ENCODE measurements around the gene TESK1. TPM values are rescaled to one million over a fixed set of nuclear protein-coding genes. Genes with fewer than 3 reads are reported as not detected.

Gene TESK1
- total RNA-seq, 1 donor from 2014 or later, result 47.6 TPM

DNA sequence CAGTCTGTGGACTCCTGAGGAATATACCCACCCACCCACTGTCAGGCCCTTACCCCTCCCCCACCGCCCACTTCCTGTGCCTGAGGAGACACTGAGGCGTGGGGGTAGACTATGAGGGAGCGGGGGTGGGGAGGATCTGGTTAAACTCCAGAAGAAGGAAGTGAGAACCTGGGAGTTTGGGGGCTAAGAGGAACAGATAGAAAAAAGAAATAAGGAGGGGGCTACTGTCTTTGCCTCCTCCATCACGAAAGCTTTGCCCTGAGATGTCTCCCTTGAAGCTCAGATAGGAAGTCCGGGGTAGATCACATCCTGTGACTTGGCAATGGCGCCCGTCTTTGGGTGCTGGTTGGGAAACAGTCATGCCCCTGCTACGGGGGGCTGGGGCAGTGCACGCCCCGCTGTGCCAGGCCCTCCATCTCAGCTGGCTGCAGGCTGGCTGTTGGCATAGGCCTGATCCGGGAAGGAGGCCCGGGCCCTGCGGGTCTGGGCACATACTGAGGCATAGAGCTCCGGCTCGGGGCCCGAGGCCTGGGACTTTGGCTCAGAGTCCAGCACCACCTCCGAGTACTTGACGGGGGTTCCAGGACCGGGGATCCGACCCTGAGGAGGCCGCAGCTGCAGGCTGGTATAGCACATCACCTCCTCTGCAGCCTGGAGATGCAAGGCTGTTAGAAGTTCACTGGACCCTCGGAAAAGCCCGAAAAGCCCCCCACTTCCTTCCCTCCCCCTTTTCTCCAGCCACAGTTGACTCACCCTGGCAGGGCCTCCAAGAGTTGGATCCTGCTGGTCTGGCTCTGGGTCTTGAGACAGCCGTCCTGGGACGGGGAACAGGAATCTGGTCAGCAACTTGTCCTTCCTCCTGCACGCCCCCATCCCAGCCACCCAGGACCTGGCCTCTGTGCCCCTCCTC is 44.6 kb downstream of the TESK1 start:
- H3K4me1 Mint-ChIP-seq, result peaks cover 26% of the 10 kb centered on the region
- peak overlapping the region; percentile 12 for H3K4me3 Mint-ChIP-seq
- no peak for DNase-seq (ENCODE audit: low read depth, low spot score)
- peaks cover 7% of the 10 kb centered on the region for H3K27me3 Mint-ChIP-seq (ENCODE audit: low read depth)
- H3K27ac Mint-ChIP-seq (ENCODE audit: unreplicated experiment), result no peak overlapping the region
- no peaks in the 10 kb centered on the region for H3K36me3 Mint-ChIP-seq (ENCODE audit: low read depth)
- H3K9me3 Mint-ChIP-seq, result no peaks in the 10 kb centered on the region
- TF ChIP-seq, protein P1, sequence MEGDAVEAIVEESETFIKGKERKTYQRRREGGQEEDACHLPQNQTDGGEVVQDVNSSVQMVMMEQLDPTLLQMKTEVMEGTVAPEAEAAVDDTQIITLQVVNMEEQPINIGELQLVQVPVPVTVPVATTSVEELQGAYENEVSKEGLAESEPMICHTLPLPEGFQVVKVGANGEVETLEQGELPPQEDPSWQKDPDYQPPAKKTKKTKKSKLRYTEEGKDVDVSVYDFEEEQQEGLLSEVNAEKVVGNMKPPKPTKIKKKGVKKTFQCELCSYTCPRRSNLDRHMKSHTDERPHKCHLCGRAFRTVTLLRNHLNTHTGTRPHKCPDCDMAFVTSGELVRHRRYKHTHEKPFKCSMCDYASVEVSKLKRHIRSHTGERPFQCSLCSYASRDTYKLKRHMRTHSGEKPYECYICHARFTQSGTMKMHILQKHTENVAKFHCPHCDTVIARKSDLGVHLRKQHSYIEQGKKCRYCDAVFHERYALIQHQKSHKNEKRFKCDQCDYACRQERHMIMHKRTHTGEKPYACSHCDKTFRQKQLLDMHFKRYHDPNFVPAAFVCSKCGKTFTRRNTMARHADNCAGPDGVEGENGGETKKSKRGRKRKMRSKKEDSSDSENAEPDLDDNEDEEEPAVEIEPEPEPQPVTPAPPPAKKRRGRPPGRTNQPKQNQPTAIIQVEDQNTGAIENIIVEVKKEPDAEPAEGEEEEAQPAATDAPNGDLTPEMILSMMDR (conservative IDR thresholded peaks at IDR 0.05), result no peak

DNA sequence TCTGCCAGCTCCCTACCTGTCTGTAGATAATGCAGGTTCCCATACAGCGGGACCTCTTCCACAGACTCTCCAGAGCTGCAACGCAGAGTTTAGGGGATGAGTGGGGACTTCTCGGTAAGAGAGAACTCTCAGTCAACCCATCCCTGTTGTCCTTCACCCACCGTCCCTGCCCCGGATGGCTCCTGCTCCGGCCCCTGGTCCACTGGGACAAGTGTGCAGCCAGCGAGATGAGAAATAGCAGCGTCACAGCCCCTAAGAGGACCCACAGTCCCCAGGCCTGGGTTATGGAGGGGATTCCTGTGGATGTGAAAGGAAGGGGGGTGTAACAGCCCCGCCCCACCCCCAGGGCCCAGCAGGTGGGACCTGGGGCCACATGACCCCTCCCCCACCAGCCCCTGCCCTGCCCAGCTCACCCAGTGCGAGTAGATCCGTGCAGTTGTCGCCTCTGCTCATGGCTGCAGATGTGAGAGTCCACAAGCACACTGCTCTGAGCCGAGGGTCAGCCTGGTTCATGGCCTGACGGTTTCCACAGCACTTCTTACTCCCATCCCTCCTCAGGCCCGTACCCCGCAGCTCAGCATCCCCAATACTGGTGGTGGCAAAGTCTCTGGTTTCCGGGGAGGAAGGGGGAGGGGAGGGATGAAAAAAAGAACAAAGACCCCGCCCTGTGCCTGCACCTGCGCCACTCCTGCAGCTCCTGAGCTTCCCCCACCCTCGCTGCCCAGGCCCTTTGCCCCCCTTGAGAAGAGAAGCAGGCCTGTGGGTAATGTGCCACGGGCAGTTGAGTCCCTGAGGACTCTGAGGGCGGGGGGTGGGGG is 45.5 kb downstream of the TESK1 start, which contains the start of gene SIT1:
TSS of gene SIT1 (minus strand) at position 591 of the 818 bp plus-strand sequence. CDS start at position 513, 78 bp downstream.
- Mint-ChIP-seq H3K27me3 (ENCODE audit: low read depth) (peaks cover 7% of the 10 kb centered on the region), H3K27ac (ENCODE audit: unreplicated experiment) (no peak within 1 kb of the TSS)

DNA sequence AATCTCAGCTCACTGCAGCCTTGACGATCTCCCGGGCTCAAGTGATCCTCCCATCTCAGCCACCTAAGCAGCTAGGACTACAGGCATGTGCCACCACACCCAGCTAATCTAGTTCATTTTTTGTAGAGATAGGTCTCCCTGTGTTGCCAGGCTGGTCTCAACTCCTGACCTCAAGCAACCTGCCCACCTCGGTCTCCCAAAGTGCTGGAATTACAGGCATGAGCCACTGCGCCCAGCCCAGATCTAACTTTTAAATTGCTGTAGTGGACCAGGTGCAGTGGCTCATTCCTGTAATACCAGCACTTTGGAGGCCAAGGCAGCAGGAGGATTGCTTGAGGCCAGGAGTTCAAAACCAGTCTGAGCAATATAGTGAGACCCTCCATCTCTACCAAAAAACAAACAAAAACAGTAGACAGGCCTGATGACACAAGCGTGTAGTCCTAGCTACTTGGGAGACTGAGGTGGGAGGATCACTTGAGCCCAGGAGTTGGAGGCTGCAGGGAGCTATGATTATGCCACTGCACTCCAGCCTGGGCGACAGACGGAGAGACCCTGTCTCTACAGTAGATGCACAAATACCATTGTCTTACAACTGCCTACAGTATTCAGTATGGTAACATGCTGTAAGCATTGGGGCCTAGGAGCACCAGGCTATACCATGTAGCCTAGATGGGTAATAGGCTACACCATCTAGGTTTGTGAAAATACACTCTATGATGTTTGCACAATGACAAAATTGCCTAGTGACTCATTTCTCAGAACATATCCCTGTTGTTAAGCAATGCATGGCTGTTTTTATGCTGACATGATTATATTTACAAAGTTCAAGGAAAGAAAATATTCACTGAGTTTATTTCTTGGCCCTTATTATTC is 47.1 kb downstream of the TESK1 start:
- H3K9me3 Mint-ChIP-seq, result no peaks in the 10 kb centered on the region
- H3K4me1 Mint-ChIP-seq, result peaks cover 25% of the 10 kb centered on the region
- peak overlapping the region; percentile 47 for H3K4me3 Mint-ChIP-seq
- no peak for DNase-seq (ENCODE audit: low read depth, low spot score)
- H3K27me3 Mint-ChIP-seq (ENCODE audit: low read depth), result peaks cover 9% of the 10 kb centered on the region
- no peaks in the 10 kb centered on the region for H3K36me3 Mint-ChIP-seq (ENCODE audit: low read depth)
- TF ChIP-seq, protein P1 (conservative IDR thresholded peaks at IDR 0.05), result no peak
- H3K27ac Mint-ChIP-seq (ENCODE audit: unreplicated experiment), result no peak overlapping the region

More for the DNA sequence above, 45.5 kb downstream of the TESK1 start, which contains the start of gene SIT1:
- H3K4me3 Mint-ChIP-seq, result peak within 1 kb of the TSS; percentile 47
- no peak for DNase-seq (ENCODE audit: low read depth, low spot score)
- no peaks in the 10 kb centered on the region for H3K9me3 Mint-ChIP-seq
- no peaks in the 10 kb centered on the region for H3K36me3 Mint-ChIP-seq (ENCODE audit: low read depth)
- TF ChIP-seq, protein P1 (conservative IDR thresholded peaks at IDR 0.05), result no peak
- H3K4me1 Mint-ChIP-seq, result peaks cover 26% of the 10 kb centered on the region

DNA sequence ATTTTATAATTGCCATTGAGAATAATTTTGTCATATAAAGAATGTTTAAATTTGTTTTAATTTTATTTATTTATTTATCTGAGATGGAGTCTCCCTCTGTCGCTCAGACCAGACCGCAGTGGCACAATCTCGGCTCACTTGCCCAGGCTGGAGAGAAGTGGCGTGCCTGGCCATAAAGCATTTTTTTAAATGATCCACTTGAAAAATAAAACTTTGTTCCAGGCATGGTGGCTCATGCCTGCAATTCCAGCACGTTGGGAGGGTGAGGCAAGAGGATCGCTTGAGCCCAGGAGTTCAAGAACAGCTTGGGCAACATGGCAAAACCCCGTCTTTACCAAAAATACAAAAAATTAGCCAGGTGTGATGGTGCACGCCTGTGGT is 47.8 kb downstream of the TESK1 start:
- Mint-ChIP-seq H3K36me3 (ENCODE audit: low read depth) (peaks cover 2% of the 10 kb centered on the region), H3K27ac (ENCODE audit: unreplicated experiment) (no peak overlapping the region), H3K9me3 (peaks cover 1% of the 10 kb centered on the region), H3K27me3 (ENCODE audit: low read depth) (peaks cover 14% of the 10 kb centered on the region), H3K4me1 (peaks cover 25% of the 10 kb centered on the region), H3K4me3 (no peak overlapping the region)
- no peak for DNase-seq (ENCODE audit: low read depth, low spot score)
- TF ChIP-seq, protein P1 (conservative IDR thresholded peaks at IDR 0.05), result no peak

DNA sequence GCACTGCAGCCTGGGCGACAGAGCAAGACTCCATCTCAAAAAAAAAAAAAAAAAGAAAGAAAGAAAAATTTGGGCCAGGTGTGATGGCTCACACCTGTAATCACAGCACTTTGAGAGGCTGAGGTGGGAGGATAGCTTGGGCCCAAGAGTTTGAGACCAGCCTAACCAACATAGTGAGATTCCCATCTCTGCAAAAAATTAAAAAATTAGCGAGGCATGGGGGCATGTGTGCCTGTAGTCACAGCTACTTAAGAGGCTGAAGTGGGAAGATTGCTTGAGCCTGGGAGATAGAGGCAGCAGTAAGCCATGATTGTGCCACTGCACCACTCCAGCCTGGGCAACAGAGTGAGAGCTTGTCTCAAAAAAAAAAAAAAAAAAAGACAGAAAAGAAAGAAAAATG is 48.5 kb downstream of the TESK1 start:
- Mint-ChIP-seq H3K27ac (ENCODE audit: unreplicated experiment) (no peak overlapping the region), H3K36me3 (ENCODE audit: low read depth) (peaks cover 3% of the 10 kb centered on the region), H3K27me3 (ENCODE audit: low read depth) (peaks cover 14% of the 10 kb centered on the region), H3K4me3 (no peak overlapping the region), H3K9me3 (peaks cover 3% of the 10 kb centered on the region), H3K4me1 (peaks cover 20% of the 10 kb centered on the region)
- TF ChIP-seq, protein P1 (conservative IDR thresholded peaks at IDR 0.05), result no peak
- DNase-seq (ENCODE audit: low read depth, low spot score), result no peak
